ENCODE results near the gene JAZF1.

DNA sequence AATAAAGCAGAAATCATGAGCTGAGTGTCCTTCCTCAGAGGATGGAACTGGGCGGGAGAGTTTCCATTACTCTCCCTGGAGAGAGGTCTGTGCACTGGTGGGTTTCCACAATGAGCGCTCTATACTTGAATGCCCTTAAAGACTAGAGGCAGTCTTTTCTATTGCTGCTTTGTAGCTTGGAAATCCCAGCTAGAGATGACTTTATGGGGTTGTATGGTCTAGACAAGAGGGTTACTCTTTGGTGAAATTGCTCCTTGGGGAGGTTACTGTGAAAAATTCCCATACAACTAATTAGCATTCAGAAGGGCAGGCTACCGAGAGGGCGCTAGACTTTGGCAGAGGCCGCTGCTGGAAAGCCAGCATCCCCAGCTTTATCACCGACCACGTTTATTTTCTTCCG, 303.8 kb downstream of the JAZF1 start:
- TF ChIP-seq CTCF (conservative IDR thresholded peaks at IDR 0.05; ENCODE audit: low read depth, low read length): no peak
- no peak for TF ChIP-seq POLR2A (IDR thresholded peaks at IDR 0.05; ENCODE audit: low read depth, low read length)
- no peak for TF ChIP-seq SMC3 (IDR thresholded peaks at IDR 0.05; ENCODE audit: low read depth, low read length)
- TF ChIP-seq CEBPB (IDR thresholded peaks at IDR 0.05; ENCODE audit: low read depth, low read length): no peak
- TF ChIP-seq, protein P1, sequence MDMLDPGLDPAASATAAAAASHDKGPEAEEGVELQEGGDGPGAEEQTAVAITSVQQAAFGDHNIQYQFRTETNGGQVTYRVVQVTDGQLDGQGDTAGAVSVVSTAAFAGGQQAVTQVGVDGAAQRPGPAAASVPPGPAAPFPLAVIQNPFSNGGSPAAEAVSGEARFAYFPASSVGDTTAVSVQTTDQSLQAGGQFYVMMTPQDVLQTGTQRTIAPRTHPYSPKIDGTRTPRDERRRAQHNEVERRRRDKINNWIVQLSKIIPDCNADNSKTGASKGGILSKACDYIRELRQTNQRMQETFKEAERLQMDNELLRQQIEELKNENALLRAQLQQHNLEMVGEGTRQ (IDR thresholded peaks at IDR 0.05; ENCODE audit: low read depth, low read length): no peak
- no peak for TF ChIP-seq MAFK (IDR thresholded peaks at IDR 0.05; ENCODE audit: low read depth, low read length)
- no peak for TF ChIP-seq RCOR1 (IDR thresholded peaks at IDR 0.05; ENCODE audit: insufficient replicate concordance, low read length)
- TF ChIP-seq RAD21 (IDR thresholded peaks at IDR 0.05; ENCODE audit: low read length): no peak
- no peak for TF ChIP-seq CHD1 (IDR thresholded peaks at IDR 0.05; ENCODE audit: low read depth, low read length)
- TF ChIP-seq RFX5 (IDR thresholded peaks at IDR 0.05; ENCODE audit: low read depth, low read length): no peak
- no peak for TF ChIP-seq MXI1 (IDR thresholded peaks at IDR 0.05; ENCODE audit: borderline replicate concordance, low read depth, low read length)
- TF ChIP-seq MAZ (IDR thresholded peaks at IDR 0.05; ENCODE audit: borderline replicate concordance, low read depth, low read length): no peak
- TF ChIP-seq, protein P2, sequence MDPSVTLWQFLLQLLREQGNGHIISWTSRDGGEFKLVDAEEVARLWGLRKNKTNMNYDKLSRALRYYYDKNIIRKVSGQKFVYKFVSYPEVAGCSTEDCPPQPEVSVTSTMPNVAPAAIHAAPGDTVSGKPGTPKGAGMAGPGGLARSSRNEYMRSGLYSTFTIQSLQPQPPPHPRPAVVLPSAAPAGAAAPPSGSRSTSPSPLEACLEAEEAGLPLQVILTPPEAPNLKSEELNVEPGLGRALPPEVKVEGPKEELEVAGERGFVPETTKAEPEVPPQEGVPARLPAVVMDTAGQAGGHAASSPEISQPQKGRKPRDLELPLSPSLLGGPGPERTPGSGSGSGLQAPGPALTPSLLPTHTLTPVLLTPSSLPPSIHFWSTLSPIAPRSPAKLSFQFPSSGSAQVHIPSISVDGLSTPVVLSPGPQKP (IDR thresholded peaks at IDR 0.05; ENCODE audit: borderline replicate concordance, low read depth, low read length): no peak
- no peak for TF ChIP-seq BHLHE40 (IDR thresholded peaks at IDR 0.05; ENCODE audit: low read depth, low read length)

Data from IMR-90 (cell line).